CD4-positive, alpha-beta T cell treated with Interleukin-15 for 4 hours (primary cell): ENCODE measurements around the gene LSAMP.

Experiments
- DNase-seq: peaks from one replicate; pipeline ENCODE4 v3.0.0-alpha.2; 2020; ENCODE audit warnings: low spot score

Gene LSAMP

DNA sequence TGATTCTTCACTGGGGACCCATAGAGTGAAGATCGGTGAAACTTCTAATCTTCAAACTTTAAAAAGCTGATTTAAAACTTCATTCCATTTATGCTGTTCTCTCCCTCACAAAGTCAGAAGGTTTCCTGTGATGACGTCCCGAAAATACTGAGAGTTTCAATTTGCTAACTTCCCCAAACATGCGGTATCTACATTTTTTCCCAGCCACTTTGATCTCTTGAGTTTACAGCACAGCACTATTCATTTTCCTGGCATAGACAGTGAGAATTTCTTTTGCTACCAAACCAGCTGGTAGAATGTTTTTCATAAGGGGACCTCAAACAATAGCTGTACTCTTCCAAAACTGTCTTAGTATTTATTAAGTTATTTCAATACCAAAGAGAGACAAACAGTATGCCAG lies 156.8 kb downstream of the LSAMP start:
- no peak for DNase-seq

DNA sequence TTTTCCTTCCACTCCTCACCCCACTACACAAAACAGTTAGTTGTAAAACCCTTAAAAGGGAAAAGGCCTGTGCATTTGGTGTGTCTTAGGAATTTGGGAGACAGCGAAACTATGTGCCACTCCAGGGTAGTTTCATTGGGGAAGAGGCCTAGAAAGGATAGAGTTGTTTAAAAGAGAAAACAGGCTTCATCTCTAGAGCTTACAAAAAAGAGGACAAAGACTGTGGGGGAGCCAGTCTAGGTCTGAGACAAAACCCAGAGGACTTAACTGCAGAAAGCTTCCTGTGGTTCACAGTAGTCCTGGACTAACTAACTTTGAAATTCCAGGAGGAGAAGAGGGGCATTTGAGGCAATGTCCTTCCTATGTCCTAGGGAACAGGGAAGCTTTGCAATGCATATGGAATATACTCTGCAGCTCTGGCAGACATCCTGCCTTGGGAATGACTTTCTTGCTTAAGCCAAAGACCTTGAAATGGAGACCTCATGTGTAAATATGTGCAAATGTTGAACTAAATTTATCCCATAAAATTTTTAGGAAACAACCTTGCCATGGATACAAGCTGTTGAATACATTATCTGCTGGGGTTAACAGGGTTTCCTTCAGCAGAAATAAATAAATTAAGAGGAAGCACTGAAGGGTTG lies 159.4 kb downstream of the LSAMP start:
- DNase-seq, result no peak

DNA sequence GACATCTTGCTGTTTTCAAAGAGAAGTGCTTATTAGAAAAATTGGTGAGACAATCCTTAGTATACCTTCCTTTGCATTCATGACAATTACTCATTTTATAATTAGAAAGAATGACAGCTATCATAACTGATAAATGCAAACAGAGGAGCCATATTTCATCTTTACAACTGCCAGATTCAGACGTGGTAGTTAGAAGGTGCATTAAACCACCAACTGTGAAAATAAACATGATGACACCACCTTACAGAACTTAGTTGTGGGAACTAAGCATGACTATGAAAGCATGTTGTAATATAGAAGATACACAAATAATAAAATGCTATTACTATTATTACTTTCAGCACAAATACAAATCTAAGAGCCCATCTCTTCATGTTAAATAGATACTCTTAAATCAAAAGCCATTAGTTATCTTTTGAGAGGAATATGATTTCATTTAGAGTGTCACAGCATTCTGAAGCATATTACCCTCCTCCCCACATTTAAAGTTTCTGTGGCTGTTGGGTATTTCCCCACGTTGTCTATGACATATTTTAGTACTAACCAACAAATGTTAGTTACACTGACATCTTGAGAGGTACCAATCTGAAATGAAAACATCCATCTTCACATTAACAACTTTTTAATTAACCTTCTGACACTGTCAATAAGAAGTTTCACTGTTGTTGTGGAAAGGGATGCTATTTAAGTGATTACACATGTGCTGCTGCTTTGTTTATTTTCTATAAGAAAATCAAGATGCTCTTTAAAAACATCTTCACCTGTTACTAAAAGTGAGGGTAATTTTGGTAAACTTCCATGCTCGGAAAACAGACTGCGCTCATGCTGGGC lies 163.8 kb downstream of the LSAMP start:
- no peak for DNase-seq

DNA sequence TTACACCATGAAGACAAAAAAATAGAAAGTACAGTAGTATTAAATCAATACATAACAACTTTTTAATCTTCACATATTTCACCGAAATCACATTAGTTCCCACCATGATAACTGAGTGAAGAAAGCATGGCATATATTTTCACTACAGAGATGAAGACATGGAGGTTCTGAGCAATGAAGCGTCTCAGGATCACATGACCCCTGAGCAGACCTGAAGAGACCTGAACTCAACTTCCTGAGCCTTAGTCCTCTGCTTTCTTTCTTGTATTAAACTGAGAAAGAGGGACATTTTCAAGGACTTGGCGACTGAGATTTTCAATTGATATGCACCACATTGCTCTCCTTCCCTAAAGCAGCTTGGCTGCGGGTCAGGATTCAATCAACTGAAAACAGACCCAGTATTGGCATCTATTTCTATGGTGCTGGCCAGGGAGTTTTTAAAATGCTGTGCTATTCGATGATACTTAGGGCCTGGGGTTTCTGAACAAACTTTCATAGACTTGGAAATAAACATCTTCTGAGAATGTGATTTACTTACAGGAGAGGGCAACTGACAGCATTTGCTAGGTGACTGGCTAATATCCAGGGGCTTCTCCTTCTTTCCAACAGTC lies 165.1 kb downstream of the LSAMP start:
- DNase-seq, result no peak

DNA sequence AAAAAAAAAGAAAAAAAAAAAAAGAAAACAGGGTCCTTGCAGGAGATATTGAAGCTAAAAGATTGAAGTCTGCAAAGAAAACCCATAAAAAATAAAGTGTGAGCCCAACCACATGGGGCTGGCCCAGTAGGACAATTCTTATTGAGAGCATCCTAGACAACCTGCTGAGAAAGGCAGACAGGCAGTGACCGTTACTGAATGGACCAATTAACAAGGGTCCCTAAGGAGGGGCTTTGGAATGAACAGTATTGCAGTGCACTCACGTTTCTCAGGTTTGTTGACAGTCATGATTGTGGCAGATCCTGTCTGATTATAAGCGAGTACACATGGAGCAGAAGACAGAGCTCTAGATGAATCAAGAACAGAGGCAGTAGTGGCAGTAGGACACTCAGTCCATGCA lies 168.6 kb downstream of the LSAMP start:
- no peak for DNase-seq

DNA sequence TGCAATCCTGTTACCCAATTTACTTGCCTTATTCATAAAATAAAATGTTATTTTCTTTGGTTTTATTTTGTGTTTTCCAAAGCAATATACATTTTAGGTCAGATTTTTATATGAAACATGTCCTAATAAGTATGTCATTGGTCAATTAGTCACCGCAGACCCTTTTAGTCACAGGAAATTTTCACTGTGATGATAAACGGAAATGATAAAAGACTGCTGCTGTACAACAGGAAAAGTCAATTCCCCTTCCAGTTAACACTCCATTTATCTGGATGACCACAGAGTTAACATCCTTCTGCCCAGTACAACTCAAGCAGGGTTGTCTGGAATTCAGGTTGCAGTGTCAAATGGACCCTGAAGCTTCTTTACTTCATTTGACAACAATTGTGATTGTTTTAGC lies 175.2 kb downstream of the LSAMP start:
- DNase-seq, result no peak

DNA sequence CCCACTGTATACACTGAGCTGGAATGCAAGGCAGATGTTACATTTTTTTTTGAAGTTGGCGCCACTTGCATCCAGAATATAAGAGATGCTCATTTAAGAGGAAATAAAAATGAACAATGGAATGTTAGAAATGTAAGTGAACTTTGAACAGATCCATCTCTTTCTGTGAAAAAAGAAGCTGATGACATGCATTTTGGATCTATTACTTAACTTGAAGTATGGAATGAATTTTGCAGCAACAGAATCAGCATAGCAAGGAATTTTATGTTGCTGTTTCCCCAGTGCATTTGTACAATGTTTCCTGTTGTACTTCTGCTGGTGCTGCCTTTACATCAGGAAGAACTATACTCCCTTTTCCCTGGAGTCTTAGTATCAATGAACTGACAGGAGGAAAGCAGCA lies 178.2 kb downstream of the LSAMP start:
- DNase-seq, result no peak

DNA sequence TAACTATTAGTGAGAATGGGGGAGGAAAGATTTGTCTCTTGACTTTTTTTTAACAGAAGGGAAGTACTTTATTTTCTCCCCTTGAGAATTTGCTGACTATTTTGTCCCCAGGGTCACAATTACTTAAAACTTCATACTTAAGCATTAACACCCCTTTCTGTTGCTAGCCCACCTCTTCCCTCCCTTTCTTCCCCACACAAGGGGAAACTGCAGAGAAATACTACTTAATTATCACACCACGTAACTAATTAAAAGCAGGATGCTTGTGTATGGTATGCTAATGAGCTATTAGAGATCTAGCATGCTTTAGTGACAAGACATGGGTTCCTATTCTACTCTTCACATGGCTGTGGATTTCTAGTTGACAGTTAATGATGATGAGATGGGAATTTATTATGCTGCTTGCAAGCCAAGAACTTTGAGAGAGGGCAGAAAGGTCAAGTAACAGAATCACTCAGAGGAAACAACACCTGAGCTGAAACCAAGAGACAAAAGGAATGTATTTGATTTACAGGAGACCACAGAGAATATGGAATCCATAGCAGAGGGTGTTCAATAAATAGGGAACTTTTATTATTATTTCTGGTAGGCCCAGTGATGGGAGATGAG lies 179.2 kb downstream of the LSAMP start:
- no peak for DNase-seq

DNA sequence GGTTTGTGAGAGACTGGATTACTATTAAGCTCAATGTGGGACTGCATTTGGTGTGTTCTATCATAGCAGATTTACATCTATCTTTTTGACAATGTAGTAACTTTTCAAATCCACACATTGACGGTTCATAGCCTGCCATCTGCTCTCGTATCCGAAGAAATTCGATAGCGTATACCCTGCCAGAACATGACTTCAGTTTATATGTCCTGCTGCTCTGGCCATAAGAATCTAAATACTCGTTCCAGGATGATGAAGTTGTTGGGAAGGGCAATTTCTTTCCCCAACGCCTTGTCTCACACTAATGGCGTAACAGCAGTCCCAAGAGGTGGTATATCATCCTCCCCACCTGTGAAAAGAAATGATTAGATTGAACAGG lies 180.0 kb downstream of the LSAMP start:
- no peak for DNase-seq

DNA sequence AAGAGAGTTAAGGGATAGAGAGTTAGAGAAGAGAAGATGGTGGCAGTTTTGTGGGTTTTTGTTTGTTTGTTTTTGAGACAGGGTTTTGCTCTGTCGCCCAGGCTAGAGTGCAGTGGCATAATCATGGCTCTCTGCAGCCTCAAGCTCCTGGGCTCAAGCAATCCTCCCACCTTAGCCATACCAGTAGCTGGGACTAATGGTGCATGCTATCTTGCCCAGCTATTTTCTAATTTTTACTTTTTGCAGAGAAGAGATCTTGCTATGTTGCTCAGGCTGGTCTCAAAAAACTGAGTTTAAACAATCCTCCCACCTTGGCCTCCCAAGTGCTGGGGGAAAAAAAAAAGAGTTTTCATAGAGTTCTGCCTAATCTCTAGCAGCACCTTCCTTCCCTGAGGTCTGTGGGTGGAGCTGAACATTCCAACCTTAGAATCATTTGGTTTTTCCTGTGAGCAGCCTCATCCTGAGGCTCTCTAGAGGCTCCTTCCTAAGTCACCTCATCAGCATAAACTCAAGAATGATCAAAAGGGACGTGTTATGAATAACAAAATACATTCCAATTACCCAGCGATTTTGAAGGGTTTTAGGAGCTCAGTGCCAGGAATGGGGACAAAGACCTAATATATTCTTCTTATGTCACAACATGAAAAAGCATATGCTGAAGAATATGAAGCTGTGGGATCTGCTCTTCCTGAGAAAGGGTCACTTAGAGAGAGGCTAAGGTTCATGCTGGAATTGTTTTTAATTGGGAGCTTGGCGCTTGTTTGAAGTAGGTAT lies 180.6 kb downstream of the LSAMP start:
- no peak for DNase-seq

DNA sequence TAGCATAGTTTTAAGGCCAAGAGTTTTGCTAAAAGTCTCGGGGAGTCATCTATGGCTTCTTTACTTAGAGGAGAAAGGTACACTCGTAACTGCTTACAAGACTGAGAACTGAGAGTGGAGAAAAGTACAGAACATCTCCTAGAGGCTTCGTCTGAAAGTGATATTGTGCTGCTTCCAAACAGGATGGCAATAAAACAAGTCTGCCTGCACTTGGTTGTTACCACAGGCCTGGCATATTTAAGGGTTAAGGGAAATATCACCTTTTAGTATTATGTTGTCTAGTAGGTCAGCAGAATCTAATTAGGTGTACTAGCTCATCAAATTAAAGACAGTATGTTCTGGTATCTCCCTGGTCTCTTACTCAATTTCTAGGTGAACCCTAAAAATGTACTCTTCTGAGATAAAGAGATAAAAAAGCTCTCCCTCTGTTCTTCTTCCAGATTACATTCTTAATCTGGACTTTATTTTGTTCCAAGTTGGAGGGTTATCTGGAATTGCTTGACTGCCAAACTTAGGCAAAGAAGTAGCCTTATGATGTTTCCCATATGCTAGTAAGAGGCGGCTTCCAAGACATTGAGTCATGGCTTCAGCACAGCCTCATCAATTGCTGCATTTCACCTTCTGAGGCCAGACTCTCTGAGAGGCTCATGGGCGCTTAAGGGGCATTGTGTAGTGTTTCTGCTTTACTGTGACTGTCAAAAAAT lies 181.3 kb downstream of the LSAMP start:
- no peak for DNase-seq

DNA sequence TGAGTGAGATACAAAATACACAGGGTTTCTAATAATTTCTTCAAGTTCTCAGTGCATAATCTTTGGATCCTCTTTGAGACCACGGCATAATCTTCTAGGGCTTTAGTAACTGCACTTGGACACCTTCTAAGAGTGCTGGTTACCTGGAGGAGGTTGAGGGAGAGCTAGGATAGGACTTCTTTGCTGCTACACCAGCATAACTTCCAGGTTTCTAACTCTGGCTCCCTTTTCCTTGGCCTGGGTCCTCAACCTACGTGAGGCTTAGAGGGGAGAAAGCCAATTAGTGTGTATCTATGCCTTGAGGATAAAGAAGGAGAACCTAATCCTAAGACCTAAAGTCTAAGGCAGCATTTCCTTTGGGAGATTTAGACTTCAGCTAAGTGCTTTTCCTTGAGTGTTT lies 184.8 kb downstream of the LSAMP start:
- no peak for DNase-seq

DNA sequence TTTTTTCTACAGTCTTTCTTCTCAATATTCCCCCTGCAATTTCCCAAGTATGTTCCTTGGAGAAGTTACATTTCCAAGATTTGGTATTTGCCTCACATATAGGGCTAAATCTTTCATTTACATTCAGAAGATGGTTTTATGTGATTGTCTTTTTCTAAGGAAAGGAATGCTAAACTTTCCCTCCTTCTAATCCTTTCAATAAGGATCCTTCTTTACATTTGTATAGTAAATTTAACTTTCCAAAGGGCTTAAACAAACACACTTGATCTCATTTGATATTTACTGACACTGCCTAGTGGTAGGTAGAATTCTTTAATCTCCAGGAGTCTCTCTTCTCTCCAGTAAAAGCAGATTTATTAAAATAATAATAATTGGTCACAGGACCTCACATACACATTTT lies 185.3 kb downstream of the LSAMP start:
- DNase-seq, result no peak

DNA sequence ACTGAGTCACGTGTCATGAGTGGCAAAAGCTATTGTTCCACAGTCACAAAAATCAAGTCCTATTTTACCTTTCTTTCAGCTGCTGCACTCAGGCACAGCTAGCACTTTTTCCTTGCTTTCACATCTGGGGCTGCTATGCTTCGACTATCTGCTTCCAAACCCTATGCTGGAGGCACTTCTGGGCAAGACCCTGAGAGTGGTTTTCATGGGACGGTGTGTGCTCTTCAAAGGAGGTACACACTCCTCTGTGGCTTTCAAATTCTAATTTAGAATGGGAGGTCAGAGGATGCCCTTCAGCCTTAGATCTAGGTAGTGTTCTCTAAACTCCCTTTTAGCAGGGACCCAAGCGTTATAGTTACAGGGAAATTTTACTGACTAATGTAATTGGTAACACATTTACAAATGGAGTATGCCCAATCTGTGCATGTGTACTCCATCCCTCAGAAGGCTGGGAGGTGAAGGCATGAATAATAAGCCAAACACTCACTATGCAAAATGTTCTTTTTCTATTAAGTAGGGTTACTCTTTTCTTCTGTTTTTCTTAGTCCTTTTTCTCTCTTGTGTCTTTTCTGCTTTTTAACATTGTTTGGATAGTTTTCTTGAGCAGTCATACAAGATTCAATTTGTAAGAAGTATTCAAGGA lies 188.3 kb downstream of the LSAMP start:
- DNase-seq, result no peak

DNA sequence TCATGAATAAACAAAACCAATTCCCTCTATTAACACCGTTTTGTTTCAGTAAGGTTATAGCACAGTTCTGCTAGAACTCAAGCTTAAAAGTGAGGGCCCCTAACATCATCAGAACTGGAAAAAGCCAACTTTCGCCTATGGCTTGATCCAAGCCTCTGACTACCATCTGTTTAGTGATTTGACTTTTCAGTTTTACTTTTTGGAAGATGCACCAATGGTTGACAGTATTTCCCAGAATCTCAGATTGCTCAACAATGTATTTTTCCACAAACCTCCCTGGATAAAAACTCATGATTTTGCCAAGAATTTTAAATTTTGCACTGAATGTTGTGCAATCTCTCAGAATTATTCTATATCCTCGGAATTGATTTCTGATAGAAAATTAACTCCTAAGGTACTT lies 190.7 kb downstream of the LSAMP start:
- DNase-seq, result no peak

DNA sequence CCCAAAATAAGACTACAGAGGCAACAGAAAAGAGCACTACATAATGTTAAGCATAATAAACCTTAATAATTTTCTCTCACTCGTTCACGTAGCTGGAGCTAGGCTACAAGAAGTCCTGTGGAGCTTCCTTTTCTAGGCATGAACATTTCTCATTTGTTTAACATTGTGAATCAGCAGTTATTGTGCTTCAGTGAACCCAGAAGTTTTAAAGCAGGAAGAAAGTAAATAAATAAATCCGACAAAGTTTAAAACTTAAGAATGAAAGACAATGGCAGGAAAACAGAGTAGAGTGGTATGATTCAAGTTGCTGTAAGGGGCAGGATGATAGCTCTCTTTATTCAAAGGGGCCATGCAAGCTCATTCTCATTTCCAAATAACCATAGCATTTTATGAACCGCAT lies 191.8 kb downstream of the LSAMP start:
- DNase-seq, result no peak

DNA sequence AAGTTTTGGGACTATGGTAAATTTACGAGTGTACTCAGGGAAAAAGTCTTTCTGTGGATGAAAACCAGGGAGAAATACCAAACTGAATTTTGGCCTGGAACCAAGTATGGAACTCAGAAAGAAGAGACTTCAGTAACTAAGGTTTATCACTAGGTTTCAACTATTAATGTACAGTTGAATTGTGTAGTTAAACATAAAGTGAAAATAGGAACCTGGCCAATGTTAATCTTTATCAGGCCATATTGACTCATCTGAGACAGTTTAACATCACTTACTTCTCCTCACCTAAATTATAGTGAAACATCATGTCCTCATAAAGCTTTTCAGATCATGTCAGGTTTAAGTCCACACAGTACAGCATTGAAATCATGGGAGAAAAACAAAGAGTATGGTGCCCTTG lies 197.7 kb downstream of the LSAMP start:
- no peak for DNase-seq

DNA sequence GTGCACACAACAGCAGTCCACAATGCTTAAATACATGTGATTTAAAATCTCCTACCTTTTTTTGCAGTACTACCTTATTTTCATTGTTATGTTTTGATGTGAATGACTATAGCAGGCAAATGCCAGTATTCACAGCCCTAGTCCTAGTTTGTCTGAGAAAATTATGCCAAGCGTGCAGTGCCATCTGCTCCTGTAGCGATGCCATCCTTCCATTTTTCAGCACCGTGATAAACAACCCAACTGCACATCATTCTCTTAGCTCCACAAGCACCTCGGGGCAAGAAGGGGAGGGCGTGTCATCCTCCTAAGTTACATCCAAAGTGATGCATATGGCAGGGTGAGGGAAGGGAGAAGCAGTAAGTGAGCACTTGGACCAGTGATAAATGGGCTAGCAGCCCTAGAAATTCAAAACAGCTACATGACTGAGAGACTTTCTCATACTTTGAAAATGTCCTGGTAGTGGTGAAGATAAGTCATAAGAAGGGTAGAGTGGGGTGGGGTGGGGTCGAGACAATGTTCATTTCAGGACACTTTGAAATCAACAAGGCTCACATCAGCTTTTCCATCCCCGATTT lies 198.8 kb downstream of the LSAMP start:
- no peak for DNase-seq

DNA sequence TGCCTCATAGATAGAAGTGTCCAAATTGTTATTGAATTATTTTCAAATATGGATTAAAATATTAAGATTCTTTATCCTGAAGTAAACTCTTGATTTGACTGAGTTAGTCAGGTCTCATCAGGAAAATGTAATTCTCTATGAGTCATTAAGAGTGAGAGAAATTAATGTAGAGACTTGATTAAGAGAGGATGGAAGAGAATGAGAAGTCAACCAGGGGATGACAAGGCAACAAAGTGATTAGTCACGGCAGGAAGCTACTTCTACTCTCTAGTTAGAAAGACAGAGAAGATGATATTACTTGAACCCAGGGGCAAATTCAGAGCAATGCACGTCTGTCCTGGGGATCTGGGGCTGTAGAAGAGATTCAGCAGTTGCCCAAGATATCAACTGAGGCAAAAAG lies 202.5 kb downstream of the LSAMP start:
- DNase-seq, result no peak

DNA sequence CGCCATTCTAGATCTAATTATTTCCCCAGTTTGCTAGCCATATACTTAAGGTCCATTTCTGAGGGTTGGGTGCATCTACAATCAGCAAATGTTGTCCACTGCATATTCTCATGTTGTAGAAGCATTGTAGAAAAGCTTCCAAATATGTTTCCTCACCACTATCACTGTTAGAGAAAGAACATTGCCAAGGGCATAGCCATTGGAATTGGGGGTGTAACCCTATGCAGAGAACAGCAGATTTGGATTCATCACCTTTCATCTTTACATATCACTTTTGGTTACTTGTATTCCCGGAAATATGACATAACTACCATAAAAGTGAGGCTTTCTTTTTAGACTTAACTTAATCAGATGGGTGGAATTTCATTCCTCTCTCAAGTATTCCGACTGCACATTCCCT lies 203.6 kb downstream of the LSAMP start:
- DNase-seq, result no peak

DNA sequence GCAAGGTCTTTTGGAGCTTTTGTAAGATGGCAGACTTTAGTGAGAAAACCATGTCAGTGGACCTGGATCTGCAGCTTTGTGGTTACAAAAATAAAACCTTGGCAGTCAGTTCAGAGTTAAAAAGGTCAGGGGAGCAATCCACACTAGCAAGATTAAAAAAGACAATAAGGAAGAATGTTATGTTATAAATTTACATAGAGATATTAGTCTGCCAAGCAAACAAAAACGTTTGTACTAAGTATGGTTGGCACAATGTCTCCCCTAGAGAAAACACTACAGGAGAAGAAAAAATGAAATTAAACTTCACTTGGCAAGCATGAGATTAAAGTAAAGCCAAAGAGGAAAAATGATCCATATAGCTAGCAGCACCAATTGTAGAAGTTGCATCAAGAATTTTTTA lies 205.0 kb downstream of the LSAMP start:
- DNase-seq, result no peak
